ENCODE measurements around the gene CCDC57. TPM values are rescaled to one million over a fixed set of nuclear protein-coding genes. Genes with fewer than 3 reads are reported as not detected.

The CCDC57 gene
- polyA plus RNA-seq, 1 donor from 2014 or later, result 70.9 TPM

- Histone ChIP-seq H3K79me2 (replicated peaks; ENCODE audit: insufficient read depth, low read length) (no peaks in the 10 kb centered on the region), H3K9me2 (ENCODE audit: insufficient read depth, low read length) (no peaks in the 10 kb centered on the region), H3K4me3 (ENCODE audit: low read length) (no peak overlapping the region), H3K27me3 (ENCODE audit: insufficient read depth, low read depth, low read length) (no peaks in the 10 kb centered on the region), H3K27ac (ENCODE audit: low read length) (no peak overlapping the region), H3K9me3 (ENCODE audit: low read length) (no peaks in the 10 kb centered on the region), H2AFZ (ENCODE audit: low read depth, low read length) (no peak overlapping the region), H3K9ac (ENCODE audit: low read length) (no peak overlapping the region), H4K20me1 (ENCODE audit: insufficient read depth) (no peaks in the 10 kb centered on the region), H3K4me2 (ENCODE audit: low read length) (no peak overlapping the region), H3F3A (ENCODE audit: insufficient read depth, low read length, poor library complexity, severe bottlenecking) (no peaks in the 10 kb centered on the region), H3K36me3 (ENCODE audit: insufficient read depth, low read length) (no peaks in the 10 kb centered on the region)
- TF ChIP-seq TAF1 (IDR thresholded peaks at IDR 0.05; ENCODE audit: low read depth) (no peak), EP300 (conservative IDR thresholded peaks at IDR 0.05; ENCODE audit: poor library complexity, severe bottlenecking) (no peak), POLR2AphosphoS5 (IDR thresholded peaks at IDR 0.05) (no peak), SMC3 (conservative IDR thresholded peaks at IDR 0.05; ENCODE audit: poor library complexity) (no peak), REST (IDR thresholded peaks at IDR 0.05; ENCODE audit: borderline replicate concordance) (no peak), EZH2 (IDR thresholded peaks at IDR 0.05; ENCODE audit: borderline replicate concordance, insufficient read depth, low read length, poor library complexity, severe bottlenecking) (no peak), RAD21 (conservative IDR thresholded peaks at IDR 0.05) (no peak), MXI1 (conservative IDR thresholded peaks at IDR 0.05; ENCODE audit: poor library complexity, severe bottlenecking) (no peak), CTCF (IDR thresholded peaks at IDR 0.05; ENCODE audit: poor library complexity, severe bottlenecking) (no peak)
These were observed 26.4 kb downstream of the CCDC57 start for GRCh38 chr17:82186221-82186620.

DNA sequence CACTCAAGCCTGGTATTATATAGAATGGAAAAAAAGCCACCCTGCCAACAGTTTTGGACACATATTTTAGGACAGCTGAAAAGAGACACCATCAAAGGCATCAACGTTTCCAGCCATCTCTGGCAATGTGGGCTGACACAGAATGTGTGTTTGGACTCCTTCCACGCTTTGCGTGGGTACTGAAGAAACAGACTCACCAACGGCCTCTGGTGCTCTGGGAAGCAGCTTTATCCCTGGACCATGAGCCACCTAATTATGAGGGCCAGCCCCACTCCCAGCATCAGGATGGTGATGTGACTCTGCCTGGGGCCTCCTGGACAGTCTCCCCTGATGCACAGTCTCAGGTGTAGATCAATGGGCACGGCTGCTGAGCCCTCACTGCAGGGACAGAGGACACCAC lies 27.9 kb downstream of the CCDC57 start:
- H3K9ac ChIP-seq (ENCODE audit: low read length), result no peak overlapping the region
- H3K27me3 ChIP-seq (ENCODE audit: insufficient read depth, low read depth, low read length), result no peaks in the 10 kb centered on the region
- H3K79me2 ChIP-seq (replicated peaks; ENCODE audit: insufficient read depth, low read length), result no peaks in the 10 kb centered on the region
- no peak overlapping the region for H2AFZ ChIP-seq (ENCODE audit: low read depth, low read length)
- no peak overlapping the region for H3K27ac ChIP-seq (ENCODE audit: low read length)
- H3K9me2 ChIP-seq (ENCODE audit: insufficient read depth, low read length), result no peaks in the 10 kb centered on the region
- no peaks in the 10 kb centered on the region for H3K36me3 ChIP-seq (ENCODE audit: insufficient read depth, low read length)
- TF ChIP-seq MXI1 (conservative IDR thresholded peaks at IDR 0.05; ENCODE audit: poor library complexity, severe bottlenecking) (no peak), REST (IDR thresholded peaks at IDR 0.05; ENCODE audit: borderline replicate concordance) (no peak), SMC3 (conservative IDR thresholded peaks at IDR 0.05; ENCODE audit: poor library complexity) (no peak), POLR2AphosphoS5 (IDR thresholded peaks at IDR 0.05) (no peak), CTCF (IDR thresholded peaks at IDR 0.05; ENCODE audit: poor library complexity, severe bottlenecking) (no peak), EZH2 (IDR thresholded peaks at IDR 0.05; ENCODE audit: borderline replicate concordance, insufficient read depth, low read length, poor library complexity, severe bottlenecking) (no peak), TAF1 (IDR thresholded peaks at IDR 0.05; ENCODE audit: low read depth) (no peak), RAD21 (conservative IDR thresholded peaks at IDR 0.05) (no peak), EP300 (conservative IDR thresholded peaks at IDR 0.05; ENCODE audit: poor library complexity, severe bottlenecking) (no peak)
- H3K9me3 ChIP-seq (ENCODE audit: low read length), result no peaks in the 10 kb centered on the region
- no peak overlapping the region for H3K4me2 ChIP-seq (ENCODE audit: low read length)
- no peaks in the 10 kb centered on the region for H3F3A ChIP-seq (ENCODE audit: insufficient read depth, low read length, poor library complexity, severe bottlenecking)
- no peaks in the 10 kb centered on the region for H4K20me1 ChIP-seq (ENCODE audit: insufficient read depth)
- no peak overlapping the region for H3K4me3 ChIP-seq (ENCODE audit: low read length)

Measured in neural cell (in vitro differentiated cells).